HG03571 (cell line): ENCODE results near the gene CBX7.

Experiments used
- ATAC-seq: cut with Tn5 transposase; IDR thresholded peaks from one replicate; pipeline ENCODE4 v1.9.1; 2021; ENCODE audit not compliant: unreplicated experiment

Gene CBX7

GRCh38 chr22:39148026-39148726, 4.3 kb downstream of the CBX7 start:
- no peak for ATAC-seq

- no peak for ATAC-seq
Measured at GRCh38 chr22:39147335-39148025, 5.0 kb downstream of the CBX7 start.

- ATAC-seq = no peak
Measured at GRCh38 chr22:39146256-39147101, 6.0 kb downstream of the CBX7 start.

GRCh38 chr22:39144101-39144767, 8.2 kb downstream of the CBX7 start:
- no peak for ATAC-seq

GRCh38 chr22:39142088-39142680, 10.3 kb downstream of the CBX7 start:
- ATAC-seq = no peak

- no peak for ATAC-seq
Measured at GRCh38 chr22:39139933-39140332, 12.5 kb downstream of the CBX7 start.

GRCh38 chr22:39138357-39138997, 14.0 kb downstream of the CBX7 start:
- ATAC-seq = no peak

- ATAC-seq = no peak
Measured at GRCh38 chr22:39136317-39136716, 16.2 kb downstream of the CBX7 start.

- ATAC-seq = no peak
Measured at GRCh38 chr22:39135092-39135896, 17.2 kb downstream of the CBX7 start.

- ATAC-seq = no peak
Measured at GRCh38 chr22:39134366-39135091, 18.0 kb downstream of the CBX7 start.

GRCh38 chr22:39133871-39134270, 18.6 kb downstream of the CBX7 start:
- ATAC-seq = no peak

- ATAC-seq = no peak
Measured at GRCh38 chr22:39132871-39133524, 19.5 kb downstream of the CBX7 start.

GRCh38 chr22:39132281-39132680, 20.2 kb downstream of the CBX7 start:
- ATAC-seq = no peak

- ATAC-seq = no peak
Measured at GRCh38 chr22:39130892-39131855, 21.3 kb downstream of the CBX7 start.

- ATAC-seq = no peak
Measured at GRCh38 chr22:39130152-39130704, 22.3 kb downstream of the CBX7 start.

GRCh38 chr22:39129746-39130145, 22.7 kb downstream of the CBX7 start:
- ATAC-seq = no peak

- ATAC-seq = no peak
Measured at GRCh38 chr22:39129081-39129480, 23.4 kb downstream of the CBX7 start.
